Measurements from ENCODE around the gene CD52.
A peak's percentile ranks its signal among the peaks of the same experiment; 100 is the strongest.

The CD52 gene

DNA sequence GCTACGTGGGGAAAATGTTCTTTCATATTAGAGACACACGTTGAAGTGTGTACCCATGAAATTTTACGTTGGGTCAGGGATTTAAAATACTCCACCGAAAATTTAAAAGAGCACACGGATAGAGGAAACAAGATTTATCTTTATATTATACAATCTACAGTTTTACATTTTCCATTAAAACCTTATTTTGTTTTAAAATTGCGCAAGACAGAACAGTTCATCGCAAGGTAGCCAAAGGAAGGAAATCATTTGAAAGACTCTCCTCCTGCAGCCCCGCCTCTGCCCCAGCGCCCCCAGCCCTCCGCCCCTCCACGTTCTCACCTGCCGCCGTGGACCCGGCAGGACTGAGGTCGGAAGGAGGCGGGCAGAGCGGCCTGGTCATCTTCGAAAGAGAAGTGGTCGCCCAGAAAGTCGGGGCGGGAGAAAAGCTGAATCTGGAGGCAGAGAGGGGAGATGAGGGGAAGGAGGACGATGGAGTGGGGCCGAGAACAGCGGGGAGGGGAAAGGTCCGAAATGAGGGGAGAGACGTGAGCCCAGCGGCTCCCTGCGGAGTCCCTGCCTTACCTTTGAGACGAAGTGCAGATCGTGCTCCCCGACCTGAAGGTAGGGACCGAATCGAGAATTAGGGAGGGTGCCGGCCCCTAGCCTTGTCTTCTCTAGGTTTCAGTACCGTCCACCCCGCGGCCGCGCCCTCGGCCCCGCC lies 18.2 kb downstream of the CD52 start:
- no peak for DNase-seq

DNA sequence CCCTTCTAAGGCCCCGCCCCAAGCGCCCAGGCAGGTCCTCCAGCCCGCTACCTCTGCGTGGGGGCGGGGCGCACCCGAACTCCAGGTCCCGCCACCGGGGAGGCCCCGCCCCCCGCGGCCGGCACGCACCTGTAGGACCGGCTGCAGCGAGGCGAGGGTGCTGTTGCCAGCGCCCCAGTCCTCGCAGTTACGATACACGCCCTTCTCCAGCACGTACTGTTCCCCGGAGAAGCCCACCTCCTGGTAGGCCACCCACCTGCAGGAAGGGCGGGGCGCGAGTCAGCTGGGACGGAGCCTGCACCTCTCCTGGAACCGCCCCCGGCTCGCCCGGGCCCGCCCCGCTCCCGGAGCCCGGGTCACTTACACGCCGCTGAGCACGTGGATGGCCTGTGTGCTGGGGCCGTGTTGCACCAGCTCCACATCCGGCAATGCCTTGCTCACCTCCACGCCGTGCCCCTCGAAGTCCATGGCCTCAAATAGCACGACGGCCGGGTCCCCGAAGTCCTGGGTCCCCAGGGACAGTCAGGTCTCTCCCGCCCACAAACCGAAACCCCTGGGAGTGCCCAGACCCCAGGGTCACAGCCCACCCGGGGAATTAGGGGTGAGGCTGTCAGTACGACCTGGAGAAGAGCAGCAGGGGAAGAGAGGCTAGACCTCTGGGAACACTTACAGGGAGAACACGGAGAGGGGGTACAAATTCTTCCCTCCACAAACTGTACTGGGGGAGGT lies 18.9 kb downstream of the CD52 start:
- peak; percentile 75 to 87 for DNase-seq

DNA sequence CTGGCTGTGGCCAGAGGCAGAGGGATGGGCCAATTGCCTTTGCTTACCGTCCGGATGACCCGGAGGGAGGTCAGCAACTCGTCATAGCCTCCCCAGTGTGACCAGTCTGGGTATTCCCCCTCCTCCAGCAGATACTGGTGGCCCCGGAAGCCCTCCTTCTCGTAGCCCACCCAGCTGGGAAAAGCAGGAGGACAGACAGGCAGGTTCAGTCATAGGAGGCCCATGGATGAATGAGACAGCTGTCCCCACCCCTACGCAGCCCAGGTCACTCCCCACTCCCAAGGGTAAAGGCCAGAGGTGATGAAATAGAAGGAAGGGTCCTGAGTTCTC lies 19.4 kb downstream of the CD52 start:
- no peak for DNase-seq

DNA sequence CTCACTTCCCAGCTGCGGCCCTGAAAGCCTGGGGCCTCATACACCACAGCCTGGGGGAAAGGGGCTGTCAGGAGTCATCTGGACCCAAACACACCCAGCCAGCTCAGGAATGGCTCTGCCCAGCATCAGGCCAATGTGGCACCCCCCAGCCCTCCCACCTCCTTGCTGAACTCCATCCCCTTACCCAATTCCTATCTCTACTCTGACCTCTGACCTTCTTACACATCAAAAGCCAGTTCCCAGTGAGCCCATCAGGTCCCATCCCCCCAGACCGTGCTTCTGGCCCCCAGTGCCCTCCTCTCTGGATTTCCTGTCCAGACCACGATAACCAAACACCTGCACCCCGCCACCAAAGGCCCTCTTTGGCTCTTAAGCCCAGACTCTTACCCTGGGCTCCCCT lies 19.9 kb downstream of the CD52 start:
- DNase-seq = no peak

DNA sequence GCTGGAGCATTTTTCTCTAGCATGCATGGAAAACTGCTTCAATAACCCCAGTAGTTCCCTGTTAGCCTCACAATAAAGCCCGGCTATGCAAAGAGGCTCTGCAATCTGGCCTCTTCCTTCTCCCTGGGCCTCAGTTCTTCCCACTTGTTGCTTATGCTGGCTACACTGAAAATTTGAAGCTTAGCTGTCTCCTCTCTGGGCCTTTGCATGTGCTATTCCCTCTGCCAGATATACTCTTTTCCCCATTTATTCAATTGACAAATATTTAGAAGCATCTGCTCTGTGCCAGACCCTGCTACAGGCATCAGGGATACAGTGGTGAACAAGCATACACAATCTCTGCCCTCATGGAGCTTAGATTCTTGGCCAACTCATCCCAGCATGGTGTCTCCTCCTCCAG lies 20.9 kb downstream of the CD52 start:
- no peak for DNase-seq

DNA sequence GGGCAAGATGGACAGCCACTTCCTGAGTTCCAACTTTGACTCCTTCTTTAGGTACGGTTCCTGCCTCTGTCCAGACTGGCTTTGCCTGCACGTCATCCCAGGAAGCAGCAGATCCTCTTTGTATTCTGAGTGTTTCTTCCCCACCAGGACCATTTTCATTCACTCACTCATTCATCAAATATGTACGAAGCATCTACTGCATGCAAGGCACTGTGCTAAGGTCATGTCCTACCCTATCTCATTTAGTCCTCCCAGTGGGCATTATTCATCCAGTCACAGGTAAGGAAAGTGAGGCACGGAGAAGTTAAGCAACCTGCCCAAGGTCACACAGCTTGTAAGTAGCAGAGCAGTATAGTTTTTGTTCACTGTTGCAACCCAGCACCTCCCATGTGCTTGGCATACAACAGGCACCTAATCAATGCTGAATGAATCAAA lies 22.3 kb downstream of the CD52 start:
- no peak for DNase-seq

DNA sequence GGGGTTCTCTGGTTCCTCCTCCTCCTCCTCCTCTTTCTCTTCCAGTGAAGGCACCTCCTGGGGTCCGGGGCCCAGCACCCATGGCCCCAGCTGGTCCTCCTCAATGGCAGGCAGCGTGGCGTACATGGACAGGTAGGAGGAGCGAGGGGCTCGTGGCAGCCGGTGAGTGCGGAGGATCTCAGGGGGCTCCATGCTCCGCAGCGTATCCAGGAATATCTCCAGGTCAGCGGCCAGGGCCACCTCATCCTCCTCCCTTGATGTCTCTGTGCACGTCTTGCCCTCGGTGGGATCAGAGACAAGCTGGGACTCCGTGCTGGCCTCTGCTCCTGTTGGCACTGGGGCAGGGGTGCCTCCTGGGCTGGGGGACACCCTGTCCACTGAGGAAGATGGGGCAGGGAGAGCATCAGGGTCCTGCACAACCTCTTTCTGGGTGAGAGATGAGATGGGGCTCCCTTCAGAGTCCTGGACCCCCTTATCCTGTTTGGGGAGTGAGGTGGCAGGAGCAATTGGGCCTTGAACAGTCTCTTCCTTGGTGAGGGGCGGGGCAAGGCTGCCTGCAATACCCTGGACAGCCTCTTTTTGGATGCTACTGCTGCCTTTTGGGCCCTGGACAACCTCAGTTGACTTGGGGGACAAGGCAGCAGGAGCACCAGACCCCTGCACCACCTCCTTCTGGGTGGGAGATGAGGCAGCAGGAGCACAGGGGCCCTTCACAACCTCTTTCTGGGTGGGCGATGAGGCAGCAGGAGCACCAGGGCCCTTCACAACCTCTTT lies 26.6 kb downstream of the CD52 start:
- DNase-seq = no peak

DNA sequence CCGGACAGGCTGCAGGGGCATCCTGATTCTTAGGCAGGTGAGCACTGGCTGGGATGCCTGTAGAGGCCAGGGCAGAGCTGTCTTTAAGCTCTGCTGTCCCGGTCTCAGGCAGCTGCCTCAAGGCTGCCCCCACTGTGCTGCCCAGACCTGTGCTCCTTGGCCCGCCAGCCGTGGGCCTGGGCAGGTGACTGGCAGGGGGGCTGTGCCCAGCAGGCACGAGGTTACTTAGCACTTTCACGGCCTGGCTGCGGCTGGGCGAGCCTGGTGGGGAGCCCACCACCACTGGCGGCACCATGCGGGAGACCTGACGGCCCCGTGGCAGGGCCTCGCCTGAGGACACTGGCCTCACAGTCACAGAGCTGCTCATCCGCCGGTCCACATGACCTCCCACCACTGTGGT lies 28.0 kb downstream of the CD52 start:
- DNase-seq = no peak

DNA sequence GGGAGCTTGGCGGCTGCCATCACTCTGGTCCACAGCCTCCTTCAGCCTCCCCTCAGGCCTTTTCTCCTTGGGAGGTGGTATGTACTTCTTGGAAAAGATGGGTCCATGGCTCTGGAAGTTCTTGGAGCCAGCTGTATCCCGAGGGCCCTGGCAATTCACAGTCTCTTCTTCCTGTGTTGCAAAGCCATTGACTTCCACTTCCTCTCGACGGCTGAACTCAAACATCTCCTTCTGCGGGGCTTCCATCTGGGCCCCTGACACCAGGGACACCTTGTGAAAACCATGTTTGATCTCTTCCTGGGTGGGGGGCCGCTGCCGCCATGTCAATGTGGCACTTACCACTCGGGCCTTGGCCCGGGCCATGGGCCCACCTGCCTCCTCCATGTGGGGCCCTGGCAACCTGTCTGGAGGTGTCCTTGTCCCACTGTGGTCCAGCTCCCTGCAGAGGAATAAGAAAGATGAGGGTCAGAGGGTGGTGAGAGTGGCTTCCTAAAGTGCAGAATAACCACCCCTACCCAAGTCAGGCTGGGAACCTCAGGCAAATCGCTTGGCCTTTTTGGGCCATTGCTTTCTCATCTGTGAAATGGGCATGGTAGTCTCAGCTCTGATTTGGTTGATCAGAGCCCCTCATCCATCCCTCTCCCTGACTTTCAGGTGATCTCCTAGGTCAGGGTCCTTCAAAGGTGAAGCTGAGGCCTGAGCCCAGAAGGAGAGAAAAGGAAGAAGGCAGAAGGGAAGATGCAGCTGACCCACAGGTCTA lies 28.7 kb downstream of the CD52 start:
- no peak for DNase-seq

DNA sequence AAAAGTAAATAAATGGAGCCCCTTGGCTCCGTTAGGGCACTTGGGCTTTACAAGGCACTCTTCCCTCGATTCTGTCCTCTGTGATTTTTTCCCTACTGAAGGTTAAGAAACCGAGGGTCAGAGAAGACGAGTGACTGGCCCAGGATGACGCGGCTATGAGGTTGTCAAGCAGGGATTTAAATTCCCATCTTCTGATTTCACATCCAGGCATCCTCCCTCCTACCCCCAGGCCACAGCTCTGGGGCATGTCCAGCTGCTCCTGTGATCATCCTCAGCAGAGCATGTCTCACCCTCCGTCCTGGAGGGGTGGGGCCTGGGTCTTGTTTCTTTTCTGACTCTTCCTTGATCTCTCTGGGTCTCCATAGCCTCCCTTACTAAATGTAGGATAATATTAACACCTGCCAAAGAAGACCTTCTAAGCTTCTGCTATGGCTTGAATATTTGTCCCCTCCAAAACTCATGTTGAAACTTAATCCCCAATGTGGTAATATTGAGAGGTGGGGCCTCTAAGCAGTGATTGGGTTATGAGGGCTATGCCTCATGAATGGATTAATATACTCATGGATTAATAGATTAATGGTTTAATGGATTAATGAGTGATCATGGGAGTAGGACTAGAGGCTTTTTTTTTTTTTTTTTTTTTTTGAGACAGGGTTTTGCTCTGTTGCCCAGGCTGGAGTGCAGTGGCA lies 31.6 kb downstream of the CD52 start:
- no peak for DNase-seq

DNA sequence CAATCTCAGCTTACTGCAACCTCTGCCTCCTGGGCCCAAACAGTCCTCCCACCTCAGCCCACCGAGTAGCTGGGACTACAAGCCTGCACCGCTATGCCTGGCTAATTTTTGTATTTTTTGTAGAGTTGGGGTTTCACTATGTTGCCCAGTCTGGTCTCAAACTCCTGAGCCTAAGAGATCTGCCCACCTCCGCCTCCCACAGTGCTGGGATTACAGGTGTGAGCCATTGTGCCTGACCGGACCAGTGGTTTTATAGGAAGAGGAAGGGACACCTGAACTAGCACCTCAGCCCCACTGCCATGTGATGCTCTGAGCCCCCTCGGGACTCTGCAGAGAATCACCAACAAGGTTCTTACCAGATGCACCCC lies 32.1 kb downstream of the CD52 start:
- DNase-seq = no peak

DNA sequence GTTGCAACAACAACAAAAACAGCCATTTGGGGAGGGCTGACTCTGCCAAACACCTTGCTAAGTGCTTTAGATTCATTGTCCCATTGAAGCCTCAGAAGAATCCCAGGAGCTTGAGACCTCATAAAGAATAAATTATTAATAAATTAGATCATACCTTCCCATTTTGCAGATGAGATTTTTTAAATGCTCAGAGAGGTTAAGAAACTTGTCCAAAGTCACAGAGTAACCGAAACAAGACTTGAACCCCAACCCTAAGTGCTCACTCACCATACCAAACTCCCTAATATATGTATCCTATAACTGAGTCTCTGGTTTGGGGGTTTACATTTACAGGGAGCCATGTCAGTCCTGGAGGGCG lies 32.6 kb downstream of the CD52 start:
- DNase-seq = no peak

DNA sequence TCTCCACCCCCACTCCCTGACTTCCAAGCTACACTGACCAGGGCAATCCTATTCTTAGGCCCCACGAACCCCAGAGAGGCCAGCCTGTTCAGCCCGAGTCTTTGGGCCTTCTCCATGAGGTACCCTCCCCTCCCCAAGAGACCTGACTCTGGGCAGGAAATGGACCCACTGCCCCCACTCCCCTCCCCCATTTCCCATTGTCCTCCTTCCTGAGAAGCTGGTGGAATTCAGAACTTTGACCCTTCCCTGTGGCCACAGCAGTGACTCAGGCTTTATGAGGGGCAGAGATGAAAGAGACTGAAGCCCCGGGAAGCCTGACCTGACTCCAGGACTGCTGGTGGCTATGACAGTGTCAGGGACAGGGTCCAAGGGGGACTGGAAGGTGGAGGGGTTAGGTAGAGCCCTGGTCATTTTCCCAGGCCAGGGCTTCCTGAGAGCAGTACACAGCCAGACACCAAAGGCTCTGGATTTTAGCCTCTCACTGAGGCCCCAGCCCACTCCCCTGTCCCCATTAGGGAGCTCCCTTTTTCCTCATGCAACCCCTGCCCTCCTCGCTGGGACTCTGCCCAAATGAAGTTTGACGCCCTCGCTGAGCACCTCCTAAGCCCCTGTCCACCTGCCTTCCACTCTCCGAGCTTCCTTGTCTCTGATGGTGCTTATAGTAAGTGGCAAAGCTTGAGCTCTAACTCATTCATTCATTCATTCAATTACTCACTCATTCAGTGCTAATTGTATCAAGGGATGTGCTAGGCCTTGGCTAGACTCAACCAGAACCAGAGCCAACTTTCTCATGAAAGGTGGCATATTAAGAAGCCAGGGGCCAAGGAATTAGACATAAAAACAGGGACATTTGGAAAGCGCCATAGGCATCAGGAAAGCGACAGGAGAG lies 33.2 kb downstream of the CD52 start:
- DNase-seq = no peak

DNA sequence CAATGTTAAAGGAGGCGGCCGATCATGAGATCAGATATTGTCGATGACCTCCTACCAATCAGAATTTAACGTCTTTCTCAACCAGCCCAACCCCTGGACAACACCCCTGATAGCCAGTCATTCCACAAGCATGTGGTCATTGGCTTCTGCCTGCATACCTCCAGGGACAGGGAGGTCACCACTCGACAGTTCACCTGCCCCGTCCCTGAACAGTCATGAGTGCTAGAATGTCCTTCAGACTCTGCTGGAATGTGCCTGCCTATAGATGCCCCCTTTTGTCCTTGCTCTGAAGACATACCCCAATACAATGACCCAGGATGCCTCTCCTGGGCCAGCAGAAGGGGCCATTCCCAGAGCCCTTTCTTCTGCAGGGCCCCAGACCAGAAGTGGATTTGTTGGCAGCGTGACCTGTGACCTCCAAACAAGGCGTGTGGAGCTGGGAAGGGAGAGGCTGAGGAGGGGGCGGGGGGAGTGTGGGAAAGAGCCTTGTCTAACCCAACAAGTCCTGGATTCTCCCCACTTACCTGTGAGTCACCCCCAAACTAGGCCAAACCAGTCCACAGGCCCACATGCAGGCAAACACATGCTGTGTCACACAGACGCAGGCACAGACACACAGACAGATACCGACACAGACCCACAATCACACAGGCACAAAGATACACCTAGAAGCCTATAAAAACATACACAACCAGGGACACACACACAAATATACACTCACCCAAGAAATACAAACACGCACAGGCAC lies 34.0 kb downstream of the CD52 start:
- no peak for DNase-seq

DNA sequence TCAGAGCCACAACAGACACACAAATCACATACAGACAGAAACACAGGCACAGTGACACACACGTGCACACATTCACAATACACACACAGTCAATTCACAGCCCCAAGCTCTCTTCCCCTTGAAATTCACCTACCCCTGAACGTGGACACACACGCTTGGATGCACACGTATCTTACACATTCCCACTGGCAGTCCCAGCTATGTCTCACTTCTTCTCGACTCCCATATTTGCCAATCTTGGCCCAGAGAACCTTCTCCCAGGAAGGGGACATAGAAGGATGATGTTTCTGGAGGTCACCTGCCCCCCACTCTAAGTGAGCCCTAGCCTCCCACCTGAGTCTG lies 34.6 kb downstream of the CD52 start:
- no peak for DNase-seq

DNA sequence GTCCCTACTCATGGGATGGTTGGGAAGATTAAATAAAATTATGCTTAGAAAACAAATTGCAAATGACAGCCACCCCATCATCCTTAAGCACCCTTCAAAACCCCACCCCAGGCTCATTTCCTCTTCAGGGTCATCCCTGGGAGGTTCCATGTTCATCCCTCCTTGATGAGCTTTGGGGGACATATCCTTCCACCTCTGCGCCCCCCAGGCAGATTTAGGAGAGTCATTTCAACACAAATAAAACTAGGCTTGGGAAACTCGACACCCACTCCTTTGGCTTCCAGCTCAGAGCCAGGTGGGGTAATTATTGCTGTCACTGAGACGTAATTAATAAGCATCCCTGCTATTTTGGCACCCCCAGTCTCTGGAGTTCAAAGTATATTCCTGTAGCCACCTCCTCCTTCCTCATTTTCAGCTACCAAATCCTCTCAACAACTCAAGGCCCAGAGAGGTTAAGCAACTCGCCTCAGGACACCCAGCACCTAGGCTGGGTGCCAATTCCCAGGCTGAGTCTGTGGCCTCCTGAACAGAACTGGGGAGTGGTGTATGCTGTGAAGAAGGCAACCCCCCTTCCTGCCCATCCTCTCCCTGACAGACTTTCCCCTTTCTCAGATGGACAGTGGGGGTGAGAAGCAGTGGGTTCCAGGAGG lies 35.6 kb downstream of the CD52 start:
- no peak for DNase-seq

DNA sequence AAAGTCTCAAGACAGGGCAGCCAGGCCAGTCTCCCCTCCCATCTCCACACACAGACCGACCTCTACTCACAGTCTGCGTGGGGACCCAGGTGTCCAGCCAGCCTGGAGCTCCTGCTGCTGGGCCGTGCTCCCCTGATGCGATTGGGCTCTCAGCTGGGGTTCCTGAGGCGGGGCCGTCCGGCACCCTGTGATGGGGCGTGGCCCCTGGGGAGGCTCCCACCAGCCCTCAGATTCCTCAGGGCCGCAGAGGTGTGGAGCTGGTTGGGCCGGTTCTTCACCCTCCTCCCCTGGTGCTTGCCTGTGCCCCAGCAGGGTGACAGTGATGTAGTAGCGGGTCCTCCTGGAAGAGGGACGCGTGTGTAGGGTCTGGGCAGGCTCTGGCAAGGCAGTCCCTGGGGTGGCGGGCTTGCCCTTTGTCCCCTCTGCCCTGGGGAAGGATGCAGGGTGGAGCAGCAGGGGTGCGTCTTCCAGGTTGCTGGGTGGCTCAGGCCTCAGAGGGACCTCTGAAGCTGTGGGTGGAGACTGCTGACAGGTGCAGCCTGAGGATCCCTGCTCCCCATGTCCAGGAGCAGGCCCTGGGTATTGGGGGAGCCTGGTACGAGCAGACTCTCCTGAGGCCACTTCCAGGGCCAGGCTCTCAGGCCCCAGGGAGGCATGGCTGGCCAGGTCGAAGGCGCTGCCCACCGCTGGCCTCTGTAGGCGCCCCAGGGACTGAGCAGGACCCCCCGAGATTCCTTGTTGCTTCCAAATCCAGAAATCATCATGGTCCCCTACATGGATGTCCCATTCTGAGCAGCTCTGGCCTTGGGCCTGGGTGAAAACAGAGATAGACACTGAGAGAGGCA lies 36.4 kb downstream of the CD52 start, which contains the start of gene CRYBG2:
TSS of gene CRYBG2 (minus strand) at position 155 of the 845 bp plus-strand sequence. CDS start 7,473 bp downstream, outside the sequence.
- no peak for DNase-seq

DNA sequence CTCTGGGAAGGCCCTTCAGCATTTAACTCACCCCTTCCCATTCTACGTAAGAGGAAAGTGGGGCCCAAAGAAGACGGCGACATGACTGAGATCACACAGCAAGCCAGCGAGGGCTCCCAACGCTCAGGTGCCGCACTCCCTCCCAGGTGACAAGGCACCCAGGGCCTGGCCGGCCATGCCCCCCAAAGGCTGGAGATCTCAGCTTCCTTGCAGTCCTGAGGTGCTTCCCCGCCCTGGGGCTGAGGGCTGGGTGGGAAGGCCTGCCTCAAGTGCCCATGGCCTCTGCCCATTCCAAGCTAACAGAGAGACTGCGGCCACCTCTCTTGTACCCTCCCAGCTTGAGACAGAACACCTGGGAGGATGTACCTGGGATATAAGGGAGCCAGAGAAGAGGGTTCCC lies 37.2 kb downstream of the CD52 start:
- no peak for DNase-seq

DNA sequence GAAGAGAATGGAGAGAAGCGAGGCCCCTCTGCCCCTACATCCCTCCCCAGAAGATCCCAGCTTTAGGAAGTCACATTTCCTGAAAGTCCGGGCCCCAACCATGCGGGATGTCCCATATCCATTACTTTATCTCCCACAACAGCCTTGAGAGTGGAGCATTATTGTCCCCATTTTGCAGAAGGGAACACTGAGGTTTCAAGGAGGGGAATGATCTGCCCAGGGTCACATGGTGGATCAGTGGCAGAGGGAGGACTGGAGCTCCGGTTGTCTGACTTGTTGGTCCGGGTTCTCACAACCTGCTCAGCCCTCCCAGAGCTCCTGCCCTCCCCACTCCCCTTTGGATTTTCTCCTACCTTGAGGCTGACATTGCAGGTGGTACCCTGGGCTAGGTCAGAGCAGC lies 38.3 kb downstream of the CD52 start:
- no peak for DNase-seq

All from stimulated activated CD4-positive, alpha-beta T cell treated with anti-CD3 and anti-CD28 coated beads, Interleukin-2, amount 100 ng/mL, for 48 hours (primary cell).